Gastroesophageal sphincter (tissue), 3 donors: ENCODE data around the gene SLC25A39.

Source experiments
- POLR2A ChIP-seq, 2 donors: fragments of 450-650 bp; IDR thresholded peaks; one replicate each; pipeline ENCODE4 v1.6.1; 2017; ENCODE audit warnings: antibody characterized with exemption in 2 of 2, mild to moderate bottlenecking in 2 of 2, moderate library complexity in 1 of 2
- TF ChIP-seq, protein P1 (sequence below), 4 experiments: fragments of 200-600 bp in 2 of 4; fragments of 450-650 bp in 2 of 4; sonication (generic) in 1 of 4; IDR thresholded peaks; one replicate each; pipeline ENCODE4 v1.5.1; 2017 to 2019; ENCODE audit warnings: antibody characterized with exemption in 4 of 4, mild to moderate bottlenecking in 2 of 4, moderate library complexity in 2 of 4

DNA sequence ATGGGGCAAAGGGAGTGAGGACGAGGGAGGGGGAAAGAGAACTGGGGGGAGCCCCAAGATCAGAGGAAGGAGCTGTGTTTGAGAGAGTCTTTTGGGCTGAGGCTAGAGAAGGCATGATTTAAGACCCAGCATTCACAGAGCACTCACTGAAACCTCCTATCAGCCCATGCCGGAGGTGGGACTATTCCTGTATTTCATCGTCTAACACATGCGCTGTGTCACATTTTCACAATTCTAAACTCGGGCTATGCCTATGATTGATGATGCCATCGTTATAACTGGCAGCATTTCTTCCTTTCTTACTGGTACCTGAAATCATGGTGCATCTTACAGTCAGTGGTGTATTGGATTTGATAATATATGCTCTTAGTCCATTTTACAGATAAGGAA, 35.5 kb upstream of the SLC25A39 start:
- TF ChIP-seq POLR2A (IDR thresholded peaks at IDR 0.05), result no peak
- TF ChIP-seq, protein P1, sequence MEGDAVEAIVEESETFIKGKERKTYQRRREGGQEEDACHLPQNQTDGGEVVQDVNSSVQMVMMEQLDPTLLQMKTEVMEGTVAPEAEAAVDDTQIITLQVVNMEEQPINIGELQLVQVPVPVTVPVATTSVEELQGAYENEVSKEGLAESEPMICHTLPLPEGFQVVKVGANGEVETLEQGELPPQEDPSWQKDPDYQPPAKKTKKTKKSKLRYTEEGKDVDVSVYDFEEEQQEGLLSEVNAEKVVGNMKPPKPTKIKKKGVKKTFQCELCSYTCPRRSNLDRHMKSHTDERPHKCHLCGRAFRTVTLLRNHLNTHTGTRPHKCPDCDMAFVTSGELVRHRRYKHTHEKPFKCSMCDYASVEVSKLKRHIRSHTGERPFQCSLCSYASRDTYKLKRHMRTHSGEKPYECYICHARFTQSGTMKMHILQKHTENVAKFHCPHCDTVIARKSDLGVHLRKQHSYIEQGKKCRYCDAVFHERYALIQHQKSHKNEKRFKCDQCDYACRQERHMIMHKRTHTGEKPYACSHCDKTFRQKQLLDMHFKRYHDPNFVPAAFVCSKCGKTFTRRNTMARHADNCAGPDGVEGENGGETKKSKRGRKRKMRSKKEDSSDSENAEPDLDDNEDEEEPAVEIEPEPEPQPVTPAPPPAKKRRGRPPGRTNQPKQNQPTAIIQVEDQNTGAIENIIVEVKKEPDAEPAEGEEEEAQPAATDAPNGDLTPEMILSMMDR (IDR thresholded peaks at IDR 0.05), result no peak
